Endothelial cell of umbilical vein (primary cell): Measurements from ENCODE around the gene AKAP17A. TPM values are rescaled to one million over a fixed set of nuclear protein-coding genes. Genes with fewer than 3 reads are reported as not detected.

ENCODE experiments used
- BruUV-seq: library from RNA; stranded (reverse); fragments of 400-500 nt; replicated peaks from 2 replicates; lab custom pipeline; 2021; lab: Mats Ljungman, UMichigan
- CTCF ChIA-PET: fragments of 300-600, 350-600 bp; sonication (Branson Sonifier 250); formaldehyde crosslinking; loops from one replicate; lab custom pipeline; 2021; ENCODE audit warnings: antibody characterized with exemption, inconsistent platforms; lab: Charles Lee
- POLR2A ChIA-PET: fragments of 300-600, 350-600 bp; sonication (Branson Sonifier 250); formaldehyde crosslinking; loops from one replicate; lab custom pipeline; 2021; ENCODE audit warnings: antibody characterized with exemption, inconsistent platforms; lab: Charles Lee
- DNase-seq: peaks from one replicate; pipeline ENCODE4 v3.0.0-alpha.2; 2011; ENCODE audit warnings: low read depth, low spot score
- FAIRE-seq: peaks from 2 replicates; lab custom pipeline; 2011; peaks lifted over from hg19 to GRCh38; lab: Jason Lieb, UNC
- H2AFZ ChIP-seq: 2 replicates; pipeline ENCODE4 v1.6.0; 2012; ENCODE audit warnings: low read depth, low read length, control low read depth, inconsistent platforms
- H3K27ac ChIP-seq: 2 replicates; pipeline ENCODE4 v1.5.1; 2011; ENCODE audit warnings: low read depth, mild to moderate bottlenecking, control low read depth, low read length, moderate library complexity; ENCODE audit not compliant: insufficient read depth
- H3K27me3 ChIP-seq, 2 experiments: 2 replicates each; pipeline versions ENCODE4 v1.6.0 to v1.6.1; 2011; ENCODE audit warnings: low read length in 2 of 2, mixed read lengths in 1 of 2; ENCODE audit not compliant: control insufficient read depth in 2 of 2, insufficient read depth in 2 of 2
- H3K36me3 ChIP-seq, 2 experiments: 2 replicates in 1 of 2; 3 replicates in 1 of 2; pipeline ENCODE4 v1.5.1; 2011; ENCODE audit warnings: low read length in 2 of 2, mild to moderate bottlenecking in 1 of 2, moderate library complexity in 1 of 2; ENCODE audit not compliant: control insufficient read depth in 2 of 2, insufficient read depth in 2 of 2; ENCODE audit errors: extremely low read depth in 1 of 2
- H3K4me1 ChIP-seq: 3 replicates; pipeline ENCODE4 v1.5.1; 2011; ENCODE audit warnings: mild to moderate bottlenecking, low read length; ENCODE audit not compliant: control insufficient read depth, insufficient read depth; ENCODE audit errors: extremely low read depth
- H3K4me2 ChIP-seq: 2 replicates; pipeline ENCODE4 v1.6.1; 2011; ENCODE audit warnings: low read length, control low read depth, mixed read lengths; ENCODE audit not compliant: insufficient read depth
- H3K4me3 ChIP-seq, 3 experiments: fragments of 200-600 bp in 1 of 3; sonication (generic), shearing (Covaris generic) in 1 of 3; replicated peaks in 1 of 3; 2 replicates each; pipeline ENCODE4 v1.5.1; 2011 to 2016; ENCODE audit warnings: control low read depth in 3 of 3, low read length in 3 of 3, mild to moderate bottlenecking in 2 of 3, inconsistent platforms in 1 of 3, low read depth in 1 of 3, moderate library complexity in 1 of 3; ENCODE audit not compliant: insufficient read depth in 1 of 3
- H3K79me2 ChIP-seq: 2 replicates; pipeline ENCODE4 v1.6.0; 2012; ENCODE audit warnings: low read length, inconsistent platforms; ENCODE audit not compliant: control insufficient read depth, insufficient read depth
- H3K9ac ChIP-seq: replicated peaks from 2 replicates; pipeline ENCODE3; 2011; ENCODE audit warnings: low read length, control low read depth; ENCODE audit not compliant: insufficient read depth; ENCODE audit errors: extremely low read depth
- H3K9me1 ChIP-seq: replicated peaks from 3 replicates; pipeline ENCODE4 v1.6.0; 2011; ENCODE audit warnings: mild to moderate bottlenecking, low read length; ENCODE audit not compliant: control insufficient read depth, insufficient read depth; ENCODE audit errors: extremely low read depth
- H3K9me3 ChIP-seq: replicated peaks from 2 replicates; pipeline ENCODE4 v1.5.1; 2012; ENCODE audit warnings: low read length, inconsistent platforms; ENCODE audit not compliant: control insufficient read depth, insufficient read depth
- H4K20me1 ChIP-seq: replicated peaks from 2 replicates; pipeline ENCODE3; 2011; ENCODE audit warnings: mild to moderate bottlenecking, low read length; ENCODE audit not compliant: control insufficient read depth, insufficient read depth; ENCODE audit errors: extremely low read depth
- CTCF ChIP-seq, 2 donors: IDR thresholded peaks; 1 replicate in 1 of 2; 2 replicates in 1 of 2; pipeline ENCODE4 v1.5.1; 2011; ENCODE audit warnings: low read length in 2 of 2, mild to moderate bottlenecking in 2 of 2, moderate library complexity in 2 of 2, control low read depth in 1 of 2, inconsistent platforms in 1 of 2, low read depth in 1 of 2; ENCODE audit not compliant: insufficient read depth in 1 of 2; ENCODE audit errors: extremely low read depth in 1 of 2
- EZH2 ChIP-seq: IDR thresholded peaks from 2 replicates; pipeline ENCODE4 v1.6.1; 2012; ENCODE audit warnings: borderline replicate concordance, low read depth, mild to moderate bottlenecking, moderate library complexity, low read length, inconsistent platforms; ENCODE audit not compliant: severe bottlenecking
- FOS ChIP-seq: IDR thresholded peaks from 2 replicates; pipeline ENCODE4 v1.6.1; 2011; ENCODE audit warnings: mild to moderate bottlenecking, low read length, moderate library complexity, borderline replicate concordance; ENCODE audit not compliant: insufficient read depth
- GATA2 ChIP-seq: IDR thresholded peaks from 2 replicates; pipeline ENCODE4 v1.7.0; 2011; ENCODE audit warnings: low read depth, mild to moderate bottlenecking, moderate library complexity, mixed read lengths, low read length; ENCODE audit not compliant: insufficient read length, insufficient read depth
- JUN ChIP-seq: IDR thresholded peaks from 2 replicates; pipeline ENCODE4 v1.6.1; 2011; ENCODE audit warnings: borderline replicate concordance, low read depth; ENCODE audit not compliant: insufficient read length, insufficient read depth
- MAX ChIP-seq: IDR thresholded peaks from 2 replicates; pipeline ENCODE4 v1.6.1; 2011; ENCODE audit not compliant: insufficient read depth, insufficient read length
- MYC ChIP-seq: IDR thresholded peaks from one replicate; pipeline ENCODE4 v1.6.1; 2011; ENCODE audit warnings: mild to moderate bottlenecking, low read depth, low read length
- POLR2A ChIP-seq: IDR thresholded peaks from 2 replicates; pipeline ENCODE4 v1.6.1; 2012; ENCODE audit warnings: low read depth, mild to moderate bottlenecking, control low read depth, low read length
- POLR2AphosphoS5 ChIP-seq: IDR thresholded peaks from 2 replicates; pipeline ENCODE4 v1.6.1; 2012; ENCODE audit warnings: low read depth, mild to moderate bottlenecking, control low read depth, low read length, moderate library complexity; ENCODE audit not compliant: insufficient read depth
- dilution Hi-C: fragments of 300-500 bp; cut with MboI; formaldehyde crosslinking; loops from one replicate; pipeline ENCODE4 v1.15.0; 2019; ENCODE audit warnings: low sequenced_read_pairs; ENCODE audit not compliant: extremely low pct_ligation_motif_present
- intact Hi-C: fragments of 100-400 bp; cut with micrococcal nuclease; formaldehyde crosslinking; loops from one replicate; pipeline ENCODE4 v1.10.0; 2022
- polyA plus RNA-seq, 4 experiments: library from polyadenylated mRNA; depleted of rRNA in 3 of 4; stranded (reverse) in 3 of 4; unstranded in 1 of 4; fragments of >200 nt; gene quantifications; 2 replicates each; pipeline versions ENCODE4 v1.2.1 to v1.2.3, GENCODE V29; 2011 to 2012; ENCODE audit warnings: missing spikeins in 1 of 4
- total RNA-seq: library from RNA; stranded (reverse); gene quantifications from 2 replicates; pipeline ENCODE4 v1.2.3, GENCODE V29; 2021

The AKAP17A gene
- total and polyA plus RNA-seq, 2 donors (not counting 3 experiments of a cell fraction or from before 2014, with no cell fraction given) = 25.9 to 45.5 TPM

- Histone ChIP-seq H2AFZ (no peak overlapping the region), H3K27me3 (no peaks in the 10 kb centered on the region), H3K27ac (no peak overlapping the region), H3K36me3 (no peaks in the 10 kb centered on the region), H3K4me2 (no peak overlapping the region), H3K9me1 (no peaks in the 10 kb centered on the region), H3K9me3 (no peaks in the 10 kb centered on the region), H3K79me2 (no peaks in the 10 kb centered on the region), H3K4me3 (no peak overlapping the region), H3K4me1 (no peaks in the 10 kb centered on the region), H3K9ac (no peak overlapping the region), H4K20me1 (no peaks in the 10 kb centered on the region)
- TF ChIP-seq CTCF (IDR thresholded peaks at IDR 0.05; ENCODE audit: extremely low read depth in 1 of 2, insufficient read depth in 1 of 2, low read depth in 1 of 2, low read length in 2 of 2) = no peak
- TF ChIP-seq POLR2A = no peak
- TF ChIP-seq MYC = no peak
- no peak for TF ChIP-seq EZH2
- TF ChIP-seq FOS = no peak
- no peak for TF ChIP-seq POLR2AphosphoS5
- TF ChIP-seq MAX = no peak
- no peak for TF ChIP-seq GATA2
- TF ChIP-seq JUN = no peak
- dilution Hi-C loops (no loop called here), intact Hi-C loops (no loop called here)
- no TSS peak for BruUV-seq
- no peak for DNase-seq
- FAIRE-seq = no peak
- CTCF ChIA-PET = no interaction called here
- POLR2A ChIA-PET = no interaction called here
Measured at GRCh38 chrX:1551959-1552546, 39.4 kb upstream of the AKAP17A start.
